A673 (cell line): ENCODE data around the gene UBA6. TPM values are rescaled to one million over a fixed set of nuclear protein-coding genes. Genes with fewer than 3 reads are reported as not detected.

Source experiments
- BruUV-seq: library from RNA; stranded (reverse); fragments of 400-500 nt; replicated peaks from 2 replicates; lab custom pipeline; 2021; lab: Mats Ljungman, UMichigan
- CTCF ChIA-PET: fragments of 300-600 bp; sonication (Branson Sonifier 250); formaldehyde crosslinking; loops from one replicate; lab custom pipeline; 2022; ENCODE audit warnings: antibody characterized with exemption; lab: Charles Lee
- POLR2A ChIA-PET: fragments of 300-600 bp; sonication (Branson Sonifier 250); formaldehyde crosslinking; loops from one replicate; lab custom pipeline; 2022; ENCODE audit warnings: antibody characterized with exemption; ENCODE audit not compliant: low non-redundant PET; lab: Charles Lee
- DNase-seq: peaks from one replicate; pipeline ENCODE4 v3.0.0-alpha.2; 2015; ENCODE audit warnings: low spot score
- H3K27ac ChIP-seq: fragments of 200-600 bp; sonication (generic); 2 replicates; pipeline ENCODE4 v1.5.1; 2016; ENCODE audit warnings: mixed run types, low read depth, mild to moderate bottlenecking, mixed read lengths, antibody characterized with exemption, low read length; ENCODE audit not compliant: poor library complexity, severe bottlenecking
- H3K27me3 ChIP-seq: fragments of 200-600 bp; sonication (generic); replicated peaks from 2 replicates; pipeline ENCODE4 v1.6.1; 2017; ENCODE audit warnings: mixed run types, low read depth, mild to moderate bottlenecking, mixed read lengths, antibody characterized with exemption, low read length; ENCODE audit not compliant: insufficient read depth, poor library complexity
- H3K36me3 ChIP-seq: fragments of 200-600 bp; sonication (generic); 2 replicates; pipeline ENCODE4 v1.6.1; 2016; ENCODE audit warnings: mixed run types, mild to moderate bottlenecking, mixed read lengths, antibody characterized with exemption, low read length; ENCODE audit not compliant: insufficient read depth, poor library complexity, severe bottlenecking
- H3K4me1 ChIP-seq: fragments of 200-600 bp; sonication (generic); 2 replicates; pipeline ENCODE4 v1.6.1; 2017; ENCODE audit warnings: mixed run types, mild to moderate bottlenecking, mixed read lengths, antibody characterized with exemption, low read length; ENCODE audit not compliant: insufficient read depth, poor library complexity, severe bottlenecking
- H3K4me3 ChIP-seq: fragments of 200-600 bp; sonication (generic); 2 replicates; pipeline ENCODE4 v1.5.1; 2016; ENCODE audit warnings: low read depth, mixed run types, mild to moderate bottlenecking, mixed read lengths, low read length; ENCODE audit not compliant: poor library complexity, severe bottlenecking
- H3K9me3 ChIP-seq: fragments of 200-600 bp; sonication (generic); 2 replicates; pipeline ENCODE4 v1.6.1; 2016; ENCODE audit warnings: mixed run types, low read depth, mild to moderate bottlenecking, mixed read lengths, antibody characterized with exemption, low read length; ENCODE audit not compliant: poor library complexity, severe bottlenecking
- CTCF ChIP-seq: fragments of 300-800, 200-600 bp; sonication (generic); conservative IDR thresholded peaks from 2 replicates; pipeline ENCODE4 v1.5.1; 2017; ENCODE audit warnings: low read depth, mild to moderate bottlenecking, antibody characterized with exemption, low read length, moderate library complexity, mixed read lengths
- EZH2 ChIP-seq: fragments of 200-600 bp; sonication (generic); IDR thresholded peaks from 2 replicates; pipeline ENCODE4 v1.6.1; 2017; ENCODE audit warnings: borderline replicate concordance, low read depth, mild to moderate bottlenecking, mixed read lengths, antibody characterized with exemption, low read length; ENCODE audit not compliant: poor library complexity, severe bottlenecking
- intact Hi-C: fragments of 100-400 bp; cut with micrococcal nuclease; formaldehyde crosslinking; loops from one replicate; pipeline ENCODE4 v1.10.0; 2022; ENCODE audit not compliant: unreplicated experiment
- total RNA-seq: library from RNA; stranded (reverse); gene quantifications from 2 replicates; pipeline ENCODE4 v1.2.3, GENCODE V29; 2021

UBA6 gene
- total RNA-seq, 1 experiment from 2014 or later = 33.2 TPM

- Histone ChIP-seq H3K27ac (no peak overlapping the region), H3K4me1 (no peaks in the 10 kb centered on the region), H3K4me3 (no peak overlapping the region), H3K27me3 (no peaks in the 10 kb centered on the region), H3K36me3 (peaks cover 10% of the 10 kb centered on the region), H3K9me3 (no peaks in the 10 kb centered on the region)
- intact Hi-C loops = no loop called here
- no TSS peak for BruUV-seq
- CTCF ChIA-PET = no interaction called here
- no peak for DNase-seq
- TF ChIP-seq EZH2 (no peak), CTCF (no peak)
- POLR2A ChIA-PET = no interaction called here
These were observed 32.6 kb downstream of the UBA6 start for GRCh38 chr4:67668315-67668714.

GRCh38 chr4:67660418-67660817 is 40.5 kb downstream of the UBA6 start:
- Histone ChIP-seq H3K27me3 (no peaks in the 10 kb centered on the region), H3K27ac (no peak overlapping the region), H3K9me3 (no peaks in the 10 kb centered on the region), H3K36me3 (peaks cover 3% of the 10 kb centered on the region), H3K4me3 (no peak overlapping the region), H3K4me1 (no peaks in the 10 kb centered on the region)
- CTCF ChIA-PET = no interaction called here
- POLR2A ChIA-PET = no interaction called here
- no peak for TF ChIP-seq CTCF
- no peak for TF ChIP-seq EZH2
- no peak for DNase-seq
- BruUV-seq = no TSS peak
- intact Hi-C loops = no loop called here

GRCh38 chr4:67659065-67659464 is 41.9 kb downstream of the UBA6 start:
- Histone ChIP-seq H3K4me1 (no peaks in the 10 kb centered on the region), H3K27ac (no peak overlapping the region), H3K9me3 (no peaks in the 10 kb centered on the region), H3K27me3 (no peaks in the 10 kb centered on the region), H3K4me3 (no peak overlapping the region), H3K36me3 (peaks cover 3% of the 10 kb centered on the region)
- TF ChIP-seq CTCF (no peak), EZH2 (no peak)
- ChIA-PET POLR2A (no interaction called here), CTCF (no interaction called here)
- DNase-seq = no peak
- BruUV-seq = no TSS peak
- intact Hi-C loops = no loop called here
